Measurements from ENCODE around the gene NLRX1. TPM values are rescaled to one million over a fixed set of nuclear protein-coding genes. Genes with fewer than 3 reads are reported as not detected.
"Not testable (repeated sequence)": the region's sequence is repeated elsewhere in the genome, so short reads cannot be mapped to it uniquely, and the experiment has no call there.

Gene NLRX1
- total RNA-seq, 4 donors from 2014 or later: 31.5 to 83.3 (median 67.5) TPM

DNA sequence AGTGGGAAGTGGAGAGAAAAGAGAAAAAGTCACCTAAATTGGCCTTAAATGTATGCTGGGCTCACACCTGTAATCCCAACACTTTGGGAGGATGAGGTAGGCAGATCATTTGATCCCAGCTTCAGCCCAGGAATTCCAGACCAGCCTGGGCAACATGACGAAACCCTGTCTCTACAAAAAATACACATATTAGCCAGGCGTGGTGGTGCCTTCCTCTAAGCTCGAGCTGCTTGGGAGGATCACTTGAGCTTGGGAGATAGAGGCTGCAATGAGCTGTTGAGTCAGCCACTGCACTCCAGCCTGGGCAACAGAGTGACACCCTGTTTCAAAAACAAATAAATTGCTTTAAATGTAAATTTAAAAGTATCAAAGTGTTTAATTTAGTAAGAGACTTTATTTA, 41.5 kb downstream of the NLRX1 start:
- no peak for DNase-seq
- Histone ChIP-seq H3K4me1 (peaks cover 13 to 56% (median 16%) of the 10 kb centered on the region in 3 donors), H3K27ac (no peak overlapping the region), H3K4me3 (no peak overlapping the region), H3K36me3 (no peaks in the 10 kb centered on the region), H3K9me3 (no peaks in the 10 kb centered on the region), H3K27me3 (no peaks in the 10 kb centered on the region)
- TF ChIP-seq POLR2A (IDR thresholded peaks at IDR 0.05): no peak
- TF ChIP-seq, protein P1, sequence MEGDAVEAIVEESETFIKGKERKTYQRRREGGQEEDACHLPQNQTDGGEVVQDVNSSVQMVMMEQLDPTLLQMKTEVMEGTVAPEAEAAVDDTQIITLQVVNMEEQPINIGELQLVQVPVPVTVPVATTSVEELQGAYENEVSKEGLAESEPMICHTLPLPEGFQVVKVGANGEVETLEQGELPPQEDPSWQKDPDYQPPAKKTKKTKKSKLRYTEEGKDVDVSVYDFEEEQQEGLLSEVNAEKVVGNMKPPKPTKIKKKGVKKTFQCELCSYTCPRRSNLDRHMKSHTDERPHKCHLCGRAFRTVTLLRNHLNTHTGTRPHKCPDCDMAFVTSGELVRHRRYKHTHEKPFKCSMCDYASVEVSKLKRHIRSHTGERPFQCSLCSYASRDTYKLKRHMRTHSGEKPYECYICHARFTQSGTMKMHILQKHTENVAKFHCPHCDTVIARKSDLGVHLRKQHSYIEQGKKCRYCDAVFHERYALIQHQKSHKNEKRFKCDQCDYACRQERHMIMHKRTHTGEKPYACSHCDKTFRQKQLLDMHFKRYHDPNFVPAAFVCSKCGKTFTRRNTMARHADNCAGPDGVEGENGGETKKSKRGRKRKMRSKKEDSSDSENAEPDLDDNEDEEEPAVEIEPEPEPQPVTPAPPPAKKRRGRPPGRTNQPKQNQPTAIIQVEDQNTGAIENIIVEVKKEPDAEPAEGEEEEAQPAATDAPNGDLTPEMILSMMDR (IDR thresholded peaks at IDR 0.05): no peak
- intact Hi-C loops (cut with DNase I): no loop called here
- WGBS, 2 donors: 56 to 69% methylated on average over 3 of the region's 3 CpGs

- no peaks in the 10 kb centered on the region for H3K36me3 ChIP-seq
- H3K27me3 ChIP-seq: no peaks in the 10 kb centered on the region
- no peak overlapping the region for H3K4me3 ChIP-seq
- H3K27ac ChIP-seq: peak overlapping the region in 2 of 4 donors; percentile 4 to 23
- no peak for DNase-seq
- WGBS, 2 donors: 50 to 56% methylated on average over 8 of the region's 8 CpGs
- TF ChIP-seq, protein P1 (IDR thresholded peaks at IDR 0.05): no peak
- no peak for TF ChIP-seq POLR2A (IDR thresholded peaks at IDR 0.05)
- H3K4me1 ChIP-seq: peaks cover 0 to 26% (median 13%) of the 10 kb centered on the region in 3 donors
- H3K9me3 ChIP-seq: no peaks in the 10 kb centered on the region
- intact Hi-C loops (cut with DNase I): no loop called here
These were observed 49.8 kb downstream of the NLRX1 start for GRCh38 chr11:119218141-119218878.

DNA sequence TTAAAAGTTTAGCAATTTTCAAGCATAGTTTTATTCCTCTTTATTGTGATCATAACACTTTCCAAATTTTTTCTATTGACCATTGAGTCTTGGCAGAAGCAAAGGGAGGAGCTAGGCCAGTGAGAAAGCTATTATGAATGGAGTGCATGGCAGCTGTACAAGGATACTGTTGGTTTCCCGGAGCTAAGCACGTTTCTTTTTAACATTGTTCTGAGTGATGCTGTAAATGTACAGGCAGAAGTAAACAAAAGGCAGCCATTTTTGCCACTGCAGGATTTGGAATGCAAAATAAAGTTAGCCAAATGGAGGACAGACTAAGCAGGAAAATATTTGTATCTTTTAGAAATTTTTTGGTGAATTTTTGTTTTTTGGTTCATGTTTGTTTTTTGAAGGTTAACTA, 53.8 kb downstream of the NLRX1 start:
- intact Hi-C loops (cut with DNase I): no loop called here
- no peak overlapping the region for H3K27ac ChIP-seq
- peaks cover 0 to 8% (median 0%) of the 10 kb centered on the region in 3 donors for H3K36me3 ChIP-seq
- WGBS, 2 donors: 0 to 10% methylated on average over 2 of the region's 2 CpGs
- DNase-seq: no peak
- H3K4me1 ChIP-seq: peaks cover 0 to 26% (median 13%) of the 10 kb centered on the region in 3 donors
- TF ChIP-seq, protein P1 (IDR thresholded peaks at IDR 0.05): no peak
- no peak for TF ChIP-seq POLR2A (IDR thresholded peaks at IDR 0.05)
- no peaks in the 10 kb centered on the region for H3K9me3 ChIP-seq
- H3K4me3 ChIP-seq: no peak overlapping the region
- no peaks in the 10 kb centered on the region for H3K27me3 ChIP-seq

DNA sequence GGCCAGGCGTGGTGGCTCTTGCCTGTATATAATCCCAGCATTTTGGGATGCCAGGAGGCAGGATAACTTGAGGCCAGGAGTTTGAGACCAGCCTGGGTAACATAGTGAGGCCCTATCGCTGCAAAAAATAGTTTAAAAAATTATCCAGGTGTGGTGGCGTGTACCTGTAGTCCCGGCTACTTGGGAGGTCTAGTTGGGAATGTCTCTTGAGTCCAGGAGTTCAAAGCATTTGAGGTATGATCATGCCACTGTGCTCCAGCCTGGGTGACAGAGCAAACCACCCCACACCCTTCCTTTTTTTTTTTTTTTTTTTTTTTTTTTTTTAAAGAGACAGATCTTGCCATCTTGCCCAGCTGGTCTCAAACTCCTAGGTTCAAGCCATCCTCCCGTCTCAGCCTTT, 54.4 kb downstream of the NLRX1 start:
- Histone ChIP-seq H3K4me1 (peaks cover 0 to 23% (median 13%) of the 10 kb centered on the region in 3 donors), H3K27ac (no peak overlapping the region), H3K36me3 (peaks cover 0 to 8% (median 0%) of the 10 kb centered on the region in 3 donors), H3K9me3 (no peaks in the 10 kb centered on the region), H3K27me3 (no peaks in the 10 kb centered on the region), H3K4me3 (no peak overlapping the region)
- 94 to 95% methylated on average over 5 of the region's 5 CpGs for WGBS, 2 donors
- intact Hi-C loops (cut with DNase I): no loop called here
- TF ChIP-seq, protein P1 (IDR thresholded peaks at IDR 0.05): no peak
- no peak for TF ChIP-seq POLR2A (IDR thresholded peaks at IDR 0.05)
- DNase-seq: no peak

GRCh38 chr11:119223856-119224255, 55.3 kb downstream of the NLRX1 start:
- WGBS, 2 donors: 60 to 90% methylated on average over 1 of the region's 1 CpG
- Histone ChIP-seq H3K4me3 (no peak overlapping the region), H3K27me3 (no peaks in the 10 kb centered on the region), H3K27ac (no peak overlapping the region), H3K9me3 (no peaks in the 10 kb centered on the region), H3K36me3 (peaks cover 0 to 13% (median 0%) of the 10 kb centered on the region in 3 donors), H3K4me1 (peaks cover 0 to 18% (median 10%) of the 10 kb centered on the region in 3 donors)
- intact Hi-C loops (cut with DNase I): no loop called here
- DNase-seq: no peak
- no peak for TF ChIP-seq POLR2A (IDR thresholded peaks at IDR 0.05)
- TF ChIP-seq, protein P1 (IDR thresholded peaks at IDR 0.05): no peak

DNA sequence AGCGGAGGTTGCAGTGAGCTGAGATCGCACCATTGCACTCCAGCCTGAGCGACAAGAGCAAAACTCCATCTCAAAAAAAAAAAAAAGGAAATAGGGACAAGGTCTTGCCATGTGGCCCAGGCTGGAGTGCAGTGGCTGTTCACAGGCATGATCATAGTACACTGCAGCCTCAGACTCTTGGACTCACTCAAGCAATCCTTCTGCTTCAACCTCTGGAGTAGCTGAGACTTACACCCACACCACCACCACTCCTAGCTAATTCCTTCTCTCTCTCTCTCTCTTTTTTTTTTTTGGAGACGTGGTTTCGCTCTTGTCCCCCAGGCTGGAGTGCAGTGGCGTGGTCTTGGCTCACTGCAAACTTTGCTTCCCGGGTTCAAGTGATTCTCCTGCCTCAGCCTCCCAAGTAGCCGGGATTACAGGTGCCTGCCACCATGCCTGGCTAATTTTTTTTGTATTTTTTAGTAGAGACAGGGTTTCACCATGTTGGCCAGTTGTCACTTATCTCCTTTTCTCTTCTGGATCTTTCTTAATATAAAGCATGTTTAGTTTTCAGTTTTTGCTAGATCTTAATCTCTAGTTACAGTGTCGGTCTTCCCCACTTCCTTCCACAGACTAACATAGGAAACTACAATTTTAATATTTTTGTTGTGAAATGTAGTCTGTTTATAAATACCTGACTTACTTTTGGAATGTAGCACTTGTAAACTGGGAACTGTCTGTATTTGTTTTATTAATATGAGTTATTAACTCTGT, 60.2 kb downstream of the NLRX1 start:
- H3K4me1 ChIP-seq: peaks cover 0 to 13% (median 0%) of the 10 kb centered on the region in 3 donors
- H3K27ac ChIP-seq; H3K27me3 ChIP-seq; H3K4me3 ChIP-seq; DNase-seq; intact Hi-C loops (cut with DNase I); H3K9me3 ChIP-seq: not testable (repeated sequence)
- WGBS, 2 donors: 83 to 86% methylated on average over 8 to 9 of the region's 9 CpGs
- H3K36me3 ChIP-seq: peaks cover 0 to 28% (median 0%) of the 10 kb centered on the region in 3 donors
